NOMO-1 treated with DMSO at 0.1 percent for 48 hours (cell line): ENCODE measurements around the gene RASGEF1B.
"Not testable (repeated sequence)": the region's sequence is repeated elsewhere in the genome, so short reads cannot be mapped to it uniquely, and the experiment has no call there.

ENCODE experiments used
- DNase-seq: peaks from one replicate; lab custom pipeline; 2025; ENCODE audit not compliant: unreplicated experiment; lab: John Stamatoyannopoulos, UW

The RASGEF1B gene

DNA sequence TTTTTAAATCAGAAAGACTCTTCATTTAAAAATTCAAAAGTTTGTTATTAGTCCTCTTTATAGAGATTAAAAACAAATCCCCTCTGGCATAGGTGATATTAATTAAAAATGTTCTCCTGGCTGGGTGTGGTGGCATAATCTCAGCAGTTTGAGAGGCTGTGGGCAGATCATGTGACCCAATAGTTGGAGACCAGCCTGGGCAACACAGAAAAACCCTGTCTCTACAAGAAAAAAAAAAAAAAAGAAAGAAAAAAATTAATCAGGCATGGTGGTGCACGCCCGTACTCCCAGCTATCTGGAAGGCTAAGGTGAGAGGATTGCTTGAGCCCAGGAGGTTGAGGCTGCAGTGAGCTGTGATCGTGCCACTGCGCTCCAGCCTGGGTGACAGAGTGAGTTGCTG is 38.9 kb downstream of the RASGEF1B start:
- no peak for DNase-seq

DNA sequence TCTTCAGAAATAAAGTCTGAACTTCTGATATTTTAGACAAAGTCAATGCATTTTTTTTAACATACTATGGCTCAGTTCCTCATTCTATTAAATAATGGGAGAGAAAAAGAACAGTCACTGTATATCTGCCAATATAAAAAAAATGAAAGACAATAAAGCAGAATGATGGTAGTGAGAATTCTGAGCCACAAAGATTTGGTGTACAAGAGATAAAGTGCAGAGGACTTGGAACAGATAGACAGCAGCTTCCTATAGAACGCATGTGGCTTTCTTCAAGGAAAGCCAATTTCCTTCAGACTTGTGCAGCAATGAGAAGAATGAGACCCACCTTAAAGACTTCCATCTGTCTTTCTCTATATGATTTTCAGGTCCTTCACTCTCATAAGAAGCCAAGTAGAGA is 39.7 kb downstream of the RASGEF1B start:
- no peak for DNase-seq

DNA sequence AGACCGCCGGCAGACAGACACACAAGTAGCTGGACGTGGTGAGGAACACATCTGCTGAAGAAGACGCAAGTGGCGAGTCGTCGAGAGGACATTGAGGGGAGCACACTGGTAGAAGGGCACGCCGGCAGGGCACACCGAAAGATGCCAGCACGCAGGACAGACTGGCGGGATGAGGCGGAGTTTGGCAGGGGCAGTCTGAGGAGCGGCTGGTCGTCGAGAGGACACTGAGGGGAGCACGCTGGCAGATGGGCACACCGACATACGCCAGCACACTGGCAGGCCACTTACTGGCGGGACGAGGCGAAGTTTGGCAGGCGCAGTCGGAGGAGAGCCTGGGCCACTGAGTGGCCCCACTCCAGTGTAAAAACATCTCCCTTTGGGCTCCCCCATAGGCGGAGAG is 42.1 kb downstream of the RASGEF1B start:
- DNase-seq, result no peak

DNA sequence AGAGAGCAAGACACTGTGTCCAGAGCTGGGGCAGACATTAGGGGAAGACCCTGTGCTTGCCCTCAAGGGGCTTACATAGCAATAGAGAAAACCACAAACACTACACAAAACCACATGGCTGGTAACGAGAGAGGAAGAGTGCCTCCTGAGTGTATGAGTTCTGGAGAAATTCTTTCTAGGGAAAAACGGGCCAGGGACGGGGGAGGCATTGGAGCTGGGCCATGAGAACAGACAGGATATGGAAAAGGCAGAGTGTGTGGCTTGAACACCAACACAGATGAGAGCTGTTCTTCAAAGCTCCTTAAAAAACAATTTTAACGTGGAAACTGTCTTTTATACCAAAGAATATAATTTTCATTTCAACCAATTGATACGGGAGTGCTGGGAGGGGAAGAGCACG is 42.7 kb downstream of the RASGEF1B start:
- DNase-seq, result no peak

DNA sequence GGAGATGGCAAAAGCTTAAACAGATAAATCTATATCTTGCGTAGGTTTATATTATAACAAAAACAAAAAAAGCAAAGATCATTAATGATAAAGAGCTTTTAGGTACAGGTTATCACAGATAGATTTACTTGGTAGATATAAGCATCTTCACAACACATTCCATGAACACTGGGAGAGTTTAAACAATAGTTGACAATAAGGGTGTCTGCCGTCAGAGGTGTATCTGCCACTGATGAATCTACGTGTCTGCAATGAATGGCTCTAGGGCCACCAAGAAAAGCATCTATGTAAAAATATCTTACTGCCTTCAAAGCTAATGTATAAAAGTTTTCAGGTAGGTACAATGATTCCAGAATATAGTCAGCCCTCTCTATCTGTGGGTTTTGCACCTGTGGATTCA is 43.7 kb downstream of the RASGEF1B start:
- no peak for DNase-seq

DNA sequence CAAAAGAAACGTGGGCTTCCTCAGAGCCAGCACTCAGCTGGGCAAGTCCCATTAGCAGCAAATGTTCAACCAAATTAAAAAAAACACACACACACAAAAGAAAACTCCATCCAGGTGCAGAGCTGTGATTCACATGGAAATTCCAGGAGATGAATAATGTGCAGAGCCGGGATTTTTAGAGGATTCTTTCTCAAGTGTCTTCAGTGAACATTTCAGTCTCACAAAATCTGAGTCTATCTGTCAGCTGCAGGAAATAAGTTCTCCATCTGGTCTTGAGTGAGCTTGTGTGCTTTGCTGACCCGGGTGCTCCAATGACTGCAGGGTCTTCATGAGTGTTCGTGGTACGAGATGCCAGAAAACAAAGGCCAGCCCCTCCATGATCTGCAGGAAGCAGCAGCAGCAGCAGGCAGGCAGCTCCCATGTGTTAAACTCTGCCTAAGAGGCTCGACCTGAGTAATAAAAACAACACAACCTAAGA is 44.3 kb downstream of the RASGEF1B start:
- no peak for DNase-seq

DNA sequence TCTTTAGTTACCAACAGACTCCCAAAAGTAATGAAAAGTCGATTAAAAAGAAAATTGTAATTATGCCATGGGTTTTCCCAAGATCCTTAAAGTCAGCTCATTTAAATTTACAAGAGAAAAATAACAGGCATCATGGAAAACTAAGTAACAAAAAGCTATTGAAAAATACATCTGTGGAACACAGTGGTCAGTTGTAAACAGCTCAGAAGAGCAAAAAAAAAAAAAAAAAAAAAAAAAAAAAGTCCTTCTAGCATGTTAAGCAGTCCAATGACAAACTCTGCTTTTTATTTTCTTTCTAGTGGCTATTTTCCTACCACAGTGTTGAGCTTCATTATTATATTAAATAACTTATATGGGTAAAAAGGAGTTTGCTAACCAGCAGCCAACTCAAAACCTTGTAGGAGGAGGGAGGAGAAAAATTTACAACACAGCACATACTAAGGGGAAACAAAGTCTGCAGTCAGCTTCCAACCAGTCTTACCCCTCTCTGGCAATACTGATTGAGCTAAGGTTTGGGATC is 44.9 kb downstream of the RASGEF1B start:
- DNase-seq, result no peak

DNA sequence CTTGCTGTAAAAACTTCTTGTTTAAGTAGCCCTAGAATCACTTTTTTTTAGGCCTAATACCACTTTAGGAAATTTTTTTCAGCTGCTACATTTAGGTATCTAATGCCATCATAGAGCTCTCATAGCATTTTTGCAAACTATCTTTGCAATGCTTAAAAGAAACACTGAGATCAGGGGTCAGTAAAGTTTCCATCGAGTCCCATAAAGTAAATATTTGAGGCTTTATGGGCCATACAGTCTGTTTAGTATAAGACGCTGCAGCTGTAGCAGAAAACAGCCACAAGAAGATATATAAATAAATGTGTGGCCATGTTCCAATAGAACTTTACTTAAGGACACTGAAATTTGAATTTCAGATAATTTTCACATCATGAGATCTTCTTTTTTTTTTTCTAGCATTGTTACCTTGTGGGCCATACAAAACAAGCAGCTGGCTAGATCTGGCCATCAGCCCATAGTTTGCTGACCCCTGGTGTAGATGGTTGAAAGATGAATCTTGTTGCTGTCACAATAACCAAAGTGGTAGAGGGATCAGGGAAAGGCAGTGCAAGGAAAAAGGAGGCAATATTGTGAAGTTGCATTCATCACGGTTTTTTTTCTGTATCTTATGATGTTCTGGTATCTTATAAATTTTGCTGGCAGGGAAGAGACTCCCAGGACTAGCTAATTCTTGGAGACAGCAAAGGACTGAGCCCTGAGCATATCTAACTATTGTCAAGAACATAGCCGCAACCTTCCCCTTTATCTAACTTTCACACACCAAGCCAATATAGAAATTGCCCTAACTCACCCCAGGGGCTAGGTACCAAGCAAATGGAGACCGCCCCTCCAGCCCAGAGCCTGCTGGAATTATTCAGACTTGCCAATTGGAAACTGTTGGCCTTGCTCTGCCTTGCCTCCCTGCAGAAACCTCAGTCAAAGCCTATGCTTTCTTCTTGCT is 46.6 kb downstream of the RASGEF1B start:
- DNase-seq, result no peak

DNA sequence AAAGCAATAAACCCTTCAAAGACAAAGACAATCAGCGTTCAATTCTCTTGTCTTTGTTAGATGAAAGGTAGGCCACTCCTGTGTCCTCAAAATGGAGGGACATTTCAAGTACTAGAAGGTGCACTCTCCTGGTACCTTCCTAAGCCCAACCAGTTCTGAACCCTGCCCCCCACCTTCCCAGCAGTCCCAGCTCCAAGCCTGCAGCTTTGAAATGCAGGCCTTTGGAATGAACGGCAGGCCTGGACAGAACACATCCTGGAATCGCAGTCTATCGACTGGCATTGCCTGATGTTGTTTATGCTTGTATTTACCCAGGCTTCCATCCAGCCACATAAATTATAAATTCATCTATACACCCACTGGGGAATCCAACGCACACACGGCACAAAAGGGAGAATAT is 47.4 kb downstream of the RASGEF1B start:
- DNase-seq, result no peak

DNA sequence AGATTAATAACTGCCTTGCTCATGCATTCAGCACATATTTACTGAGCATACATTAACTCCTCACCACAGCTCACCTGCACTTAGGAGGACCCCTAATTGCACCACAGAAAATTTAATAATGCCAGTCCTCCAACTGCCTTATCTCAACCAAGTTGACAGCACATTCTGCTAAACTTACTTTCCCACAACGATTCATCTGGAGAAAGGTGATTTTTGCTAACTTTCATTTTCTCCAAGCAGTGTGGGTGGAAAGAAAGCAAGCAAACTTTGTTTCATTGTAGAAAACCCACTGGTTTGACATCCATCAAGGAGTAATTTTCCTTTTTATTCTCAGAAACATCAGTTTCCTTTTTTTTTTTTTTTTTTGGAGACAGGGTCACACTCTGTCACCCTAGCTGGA is 49.1 kb downstream of the RASGEF1B start:
- DNase-seq, result no peak

DNA sequence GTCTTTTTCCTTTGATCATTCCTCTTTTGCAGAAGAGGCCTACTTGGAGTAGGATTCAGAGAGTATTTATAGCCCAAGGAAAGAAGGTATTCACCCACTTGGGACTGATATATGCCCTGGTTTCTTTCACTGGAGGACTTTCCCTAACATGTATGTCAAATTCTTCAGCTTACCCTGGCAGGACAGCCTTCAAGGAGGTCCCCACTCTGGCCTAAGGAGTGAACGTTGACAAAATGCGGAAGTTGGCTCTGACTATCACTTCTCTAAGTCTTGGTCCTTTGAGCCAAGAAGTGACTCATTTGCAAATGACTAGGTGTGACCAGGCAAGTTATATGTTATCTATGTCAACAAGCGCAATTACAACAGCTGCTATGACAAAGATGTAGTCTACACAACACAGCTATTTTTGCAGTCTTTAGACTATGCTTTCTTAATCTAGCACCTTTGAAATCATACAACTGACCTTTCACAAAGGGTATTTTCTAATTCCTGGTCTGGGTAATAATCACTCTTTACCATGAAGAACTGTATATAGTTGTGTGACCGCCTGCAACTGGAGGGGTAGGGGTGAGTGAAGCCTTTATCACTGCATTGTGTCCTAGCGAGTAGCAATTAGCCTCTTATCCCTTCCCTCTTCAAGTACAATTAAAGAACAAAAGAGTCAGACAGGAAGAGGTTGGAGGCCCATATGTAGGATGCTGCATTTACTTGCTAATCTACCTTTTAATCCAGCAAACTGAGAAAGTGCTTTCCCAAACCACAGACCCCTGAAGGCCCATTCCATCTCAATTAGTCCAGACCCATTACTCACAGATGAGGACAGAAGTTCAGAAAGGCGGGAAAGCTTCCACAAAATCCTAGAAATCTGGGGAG is 50.1 kb downstream of the RASGEF1B start:
- DNase-seq, result peak; percentile 98

DNA sequence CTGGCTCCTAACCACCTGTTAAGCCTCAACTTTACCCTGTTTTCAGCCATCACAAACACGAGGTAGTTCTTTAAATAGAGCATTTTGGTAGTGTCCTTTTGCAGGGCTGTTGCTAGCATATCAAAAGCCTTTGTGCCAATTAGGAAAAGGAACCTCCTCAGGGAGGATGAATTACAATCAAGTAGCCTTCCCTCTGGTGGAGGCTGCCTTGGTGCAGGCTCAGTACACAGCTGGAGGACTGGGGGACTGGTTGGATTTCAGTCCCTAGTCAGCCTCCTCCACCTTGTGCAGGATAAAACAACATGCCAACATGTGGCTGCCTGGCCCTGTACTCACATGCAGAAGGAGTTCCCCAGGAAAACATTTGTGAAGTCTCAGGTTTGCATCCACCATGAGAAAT is 53.1 kb downstream of the RASGEF1B start:
- DNase-seq, result no peak

DNA sequence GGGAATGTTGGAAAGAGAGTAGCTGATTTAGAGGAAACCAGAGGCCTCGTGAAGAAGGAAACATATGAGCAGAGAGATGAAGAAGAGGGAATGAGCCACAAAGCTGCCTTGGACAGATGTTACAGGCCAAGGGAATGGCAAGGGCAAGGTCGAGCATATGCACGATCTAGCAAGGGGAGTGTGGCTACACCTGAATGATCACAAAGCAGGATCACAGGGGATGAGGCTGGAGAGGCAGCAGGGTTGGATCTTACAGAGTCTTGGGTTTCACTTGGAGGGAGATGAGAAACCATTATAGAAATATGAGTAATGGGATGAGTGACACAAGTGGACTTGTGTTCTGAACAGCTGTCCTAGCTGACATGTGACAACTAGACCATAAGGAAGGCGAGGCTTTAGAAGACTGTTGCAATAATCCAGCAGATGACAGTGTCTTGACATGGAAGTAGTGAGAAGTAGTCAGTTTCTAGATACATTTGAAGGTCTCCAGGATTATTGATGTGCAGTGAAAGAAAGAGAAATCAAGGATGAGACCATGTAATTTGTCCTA is 58.7 kb downstream of the RASGEF1B start:
- no peak for DNase-seq

DNA sequence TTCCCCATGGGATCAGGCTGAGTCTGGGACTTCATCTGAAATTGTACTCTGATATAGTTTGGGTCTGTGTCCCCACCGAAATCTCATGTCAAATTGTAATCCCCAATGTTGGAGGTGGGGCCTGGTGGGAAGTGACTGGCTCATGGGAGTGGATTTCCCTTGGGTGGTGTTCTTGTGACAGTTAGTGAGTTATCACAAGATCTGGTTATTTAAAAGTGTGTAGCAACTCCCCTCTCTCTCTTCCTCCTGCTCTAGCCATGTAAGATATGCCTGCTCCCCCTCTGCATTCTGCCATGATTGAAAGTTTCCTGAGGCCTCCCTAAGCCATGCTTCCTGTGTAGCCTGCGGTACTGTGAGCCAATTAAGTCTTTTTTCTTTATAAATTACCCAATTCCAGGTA is 61.0 kb downstream of the RASGEF1B start:
- peak; percentile 23 for DNase-seq

DNA sequence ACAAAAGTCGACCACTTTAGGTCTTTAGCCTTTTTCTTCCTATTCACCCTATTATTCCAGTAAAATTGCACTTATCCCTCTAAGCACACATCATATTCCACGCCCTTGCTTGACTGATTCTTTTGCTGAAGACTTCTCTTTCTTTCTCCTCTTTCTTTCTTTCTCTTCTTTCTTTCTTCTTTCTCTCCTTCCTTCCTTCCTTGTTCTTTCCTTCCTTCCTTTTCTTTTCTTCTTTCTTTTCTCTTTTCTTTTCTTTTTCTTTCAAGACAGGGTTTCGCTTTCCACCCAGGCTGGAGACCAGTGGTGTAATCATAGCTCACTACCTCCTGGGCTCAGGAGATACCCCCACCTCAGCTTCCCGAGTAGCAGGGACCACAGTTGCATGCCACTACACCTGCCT is 61.9 kb downstream of the RASGEF1B start:
- no peak for DNase-seq

DNA sequence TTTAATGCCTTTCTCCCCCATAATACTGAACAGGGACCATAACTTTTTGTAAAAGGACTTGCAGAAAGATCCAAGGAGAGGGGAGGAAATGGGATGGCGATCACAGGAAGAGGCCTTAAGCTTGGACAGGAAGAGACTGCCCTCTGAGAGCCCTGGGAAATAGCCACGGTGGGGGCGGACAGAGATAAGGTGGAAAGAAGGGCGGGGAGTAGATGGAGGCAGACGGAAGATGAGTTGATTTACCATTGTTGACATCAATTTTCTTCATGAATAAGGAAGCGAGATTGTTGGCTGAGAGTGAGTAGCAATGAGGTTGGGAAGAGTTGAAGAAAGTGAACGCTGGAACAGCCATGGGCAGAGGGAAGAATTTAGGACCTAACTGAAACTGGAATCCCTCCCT is 63.4 kb downstream of the RASGEF1B start:
- no peak for DNase-seq

DNA sequence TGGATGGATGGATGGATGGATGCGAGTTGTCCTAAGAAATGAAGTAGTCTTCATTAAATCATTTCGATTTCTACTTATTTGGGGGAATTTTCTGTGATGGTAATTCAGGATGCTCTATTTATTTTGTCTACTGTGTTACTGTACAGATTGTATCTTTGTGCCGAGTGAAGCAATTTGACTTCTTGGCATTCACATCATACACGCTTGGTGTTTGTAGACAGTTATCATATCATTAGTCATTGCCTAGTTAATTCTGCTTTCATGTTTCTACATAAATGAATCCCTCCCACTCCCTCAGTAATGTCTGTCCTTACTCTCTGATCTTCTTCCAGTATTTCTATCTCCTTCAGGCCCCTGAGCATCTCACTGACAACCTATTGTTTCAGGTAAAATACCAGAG is 64.0 kb downstream of the RASGEF1B start:
- no peak for DNase-seq

DNA sequence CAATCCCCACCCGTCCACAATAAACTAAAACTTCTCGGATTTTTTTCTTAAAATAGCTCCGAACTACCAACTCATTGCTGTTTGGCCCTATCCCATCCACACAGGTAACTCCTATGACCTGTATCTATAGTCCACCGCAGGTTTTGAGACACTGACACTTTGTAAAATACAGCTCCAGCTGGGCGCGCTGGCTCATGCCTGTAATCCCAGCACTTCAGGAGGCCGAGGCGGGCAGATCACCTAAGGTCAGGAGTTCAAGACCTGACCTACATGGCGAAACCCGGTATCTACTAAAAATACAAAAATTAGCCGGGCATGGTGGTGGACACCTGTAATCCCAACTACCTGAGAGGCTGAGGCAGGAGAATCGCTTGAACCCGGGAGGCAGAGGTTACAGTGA is 65.2 kb downstream of the RASGEF1B start:
- DNase-seq, result not testable (repeated sequence)

DNA sequence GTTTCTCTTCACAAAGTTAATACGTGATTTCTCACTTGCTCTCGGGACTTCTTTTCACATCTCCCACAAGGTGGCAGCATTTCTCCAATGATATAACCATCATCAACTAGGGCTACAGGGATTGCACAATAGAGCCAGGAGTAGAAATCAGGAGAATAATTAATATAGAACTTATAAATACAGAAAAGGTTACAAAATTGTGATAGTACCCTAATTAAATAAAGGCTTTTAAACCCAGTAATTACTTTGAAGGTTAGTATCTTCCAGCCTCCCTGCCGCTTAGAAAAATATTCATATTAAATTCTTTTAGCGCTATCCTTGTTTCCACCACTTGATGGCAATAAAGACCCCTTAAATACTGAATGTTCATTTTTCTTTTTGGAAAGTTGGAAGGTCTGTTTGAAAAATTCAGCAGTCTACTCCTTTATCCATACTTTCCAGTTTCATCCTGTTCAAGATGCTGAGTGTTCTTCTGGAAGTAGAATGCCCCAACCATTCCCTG is 65.8 kb downstream of the RASGEF1B start:
- peak; percentile 79 for DNase-seq

DNA sequence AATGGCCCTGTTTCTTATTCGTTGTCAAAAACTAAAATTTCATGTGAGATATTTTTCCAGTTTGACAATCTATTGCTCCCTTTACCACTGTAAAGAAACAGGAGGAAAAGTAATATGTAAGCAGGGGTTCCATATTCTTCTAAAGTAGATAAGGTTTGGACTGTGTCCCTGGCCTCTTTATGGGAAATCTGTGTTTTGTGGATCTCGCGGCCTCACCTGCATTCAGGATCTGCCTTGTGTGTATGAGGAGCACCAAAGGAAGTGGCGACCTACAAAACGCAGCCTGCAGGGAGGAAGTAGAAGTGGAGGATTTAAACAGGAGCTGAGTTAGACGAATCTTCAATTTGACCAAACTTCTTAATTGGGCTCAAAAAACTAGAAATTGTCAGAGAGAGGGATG is 67.0 kb downstream of the RASGEF1B start:
- DNase-seq, result no peak

DNA sequence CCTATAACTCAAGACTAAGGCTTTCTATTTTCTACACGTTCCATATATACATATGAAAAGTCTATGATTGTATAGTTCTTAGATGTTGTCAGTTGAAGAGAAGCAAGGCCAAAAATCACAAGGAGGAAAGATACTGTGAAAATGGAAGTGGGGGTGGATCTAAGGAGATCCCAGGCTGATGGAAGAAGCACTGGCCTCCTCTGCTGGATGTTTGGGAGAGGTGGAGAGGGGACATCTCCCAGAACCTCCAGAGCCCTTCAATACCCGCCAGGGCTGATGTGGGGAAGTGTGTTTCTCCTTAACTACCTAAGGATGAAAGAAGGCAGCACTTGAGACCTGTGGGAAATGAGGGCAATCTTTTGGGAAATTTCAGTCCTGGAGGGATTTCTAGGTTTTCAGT is 67.4 kb downstream of the RASGEF1B start:
- no peak for DNase-seq
